PC-9 (cell line): Measurements from ENCODE around the gene TSPAN3. TPM values are rescaled to one million over a fixed set of nuclear protein-coding genes. Genes with fewer than 3 reads are reported as not detected.

Experiments
- BruUV-seq: library from RNA; stranded (reverse); fragments of 400-500 nt; replicated peaks from 2 replicates; lab custom pipeline; 2021; lab: Mats Ljungman, UMichigan
- CTCF ChIA-PET: fragments of 300-600 bp; sonication (Branson Sonifier 250); formaldehyde crosslinking; loops from one replicate; lab custom pipeline; 2022; ENCODE audit warnings: antibody characterized with exemption; lab: Charles Lee
- POLR2A ChIA-PET: fragments of 300-600 bp; sonication (Branson Sonifier 250); formaldehyde crosslinking; loops from one replicate; lab custom pipeline; 2022; ENCODE audit warnings: antibody characterized with exemption; ENCODE audit not compliant: unreplicated experiment; lab: Charles Lee
- DNase-seq, 2 experiments: peaks; one replicate each; pipeline versions ENCODE4 v3.0.0 to v3.0.0-alpha.2; 2015 to 2022; ENCODE audit warnings: mixed read lengths in 1 of 2
- H2AFZ ChIP-seq: fragments of 200-600 bp; sonication (generic); 2 replicates; pipeline ENCODE4 v1.8.1; 2017; ENCODE audit warnings: antibody characterized with exemption
- H3F3A ChIP-seq: fragments of 200-600 bp; sonication (generic); 2 replicates; pipeline ENCODE4 v1.8.1; 2017; ENCODE audit warnings: antibody characterized with exemption, mild to moderate bottlenecking, low read depth; ENCODE audit not compliant: insufficient read depth
- H3K27ac ChIP-seq: fragments of 200-600 bp; sonication (generic); 2 replicates; pipeline ENCODE4 v1.6.1; 2016; ENCODE audit warnings: mixed run types
- H3K27me3 ChIP-seq: fragments of 200-600 bp; sonication (generic); 2 replicates; pipeline ENCODE4 v1.6.1; 2016; ENCODE audit warnings: low read depth, mixed run types; ENCODE audit not compliant: insufficient read depth
- H3K36me3 ChIP-seq: fragments of 200-600 bp; sonication (generic); 2 replicates; pipeline ENCODE4 v1.6.1; 2016; ENCODE audit warnings: low read depth, mixed run types
- H3K4me1 ChIP-seq: fragments of 200-600 bp; sonication (generic); replicated peaks from 2 replicates; pipeline ENCODE4 v1.6.1; 2016; ENCODE audit warnings: mixed run types; ENCODE audit not compliant: insufficient read depth
- H3K4me2 ChIP-seq: fragments of 200-600 bp; sonication (generic); 2 replicates; pipeline ENCODE4 v1.6.1; 2017; ENCODE audit warnings: mixed run types
- H3K4me3 ChIP-seq: fragments of 200-600 bp; sonication (generic); 2 replicates; pipeline ENCODE4 v1.6.1; 2016; ENCODE audit warnings: mixed run types
- H3K79me2 ChIP-seq: fragments of 200-600 bp; sonication (generic); 2 replicates; pipeline ENCODE4 v1.6.1; 2017; ENCODE audit warnings: low read depth, mixed run types
- H3K9me2 ChIP-seq: fragments of 200-600 bp; sonication (generic); 2 replicates; pipeline ENCODE4 v1.8.1; 2017; ENCODE audit warnings: mild to moderate bottlenecking; ENCODE audit not compliant: insufficient read depth
- H3K9me3 ChIP-seq: fragments of 200-600 bp; sonication (generic); 2 replicates; pipeline ENCODE4 v1.8.1; 2016; ENCODE audit warnings: low read depth; ENCODE audit not compliant: insufficient read depth
- H4K20me1 ChIP-seq: fragments of 200-600 bp; sonication (generic); 2 replicates; pipeline ENCODE4 v1.8.1; 2017; ENCODE audit not compliant: insufficient read depth
- EZH2 ChIP-seq: fragments of 200-600 bp; sonication (generic); IDR thresholded peaks from 2 replicates; pipeline ENCODE4 v1.8.0; 2017; ENCODE audit warnings: antibody characterized with exemption, low read depth
- intact Hi-C: fragments of 100-400 bp; cut with micrococcal nuclease; formaldehyde crosslinking; loops from one replicate; pipeline ENCODE4 v1.10.0; 2022; ENCODE audit not compliant: unreplicated experiment
- total RNA-seq: library from RNA; stranded (reverse); gene quantifications from 2 replicates; pipeline ENCODE4 v1.2.3, GENCODE V29; 2021
- TF ChIP-seq, protein P1 (sequence below): fragments of 200-600 bp; sonication (generic); conservative IDR thresholded peaks from 2 replicates; pipeline ENCODE4 v1.6.1; 2017; ENCODE audit warnings: mixed run types, antibody characterized with exemption, mild to moderate bottlenecking, moderate library complexity

The TSPAN3 gene
- total RNA-seq, 1 experiment from 2014 or later, result 151 TPM

DNA sequence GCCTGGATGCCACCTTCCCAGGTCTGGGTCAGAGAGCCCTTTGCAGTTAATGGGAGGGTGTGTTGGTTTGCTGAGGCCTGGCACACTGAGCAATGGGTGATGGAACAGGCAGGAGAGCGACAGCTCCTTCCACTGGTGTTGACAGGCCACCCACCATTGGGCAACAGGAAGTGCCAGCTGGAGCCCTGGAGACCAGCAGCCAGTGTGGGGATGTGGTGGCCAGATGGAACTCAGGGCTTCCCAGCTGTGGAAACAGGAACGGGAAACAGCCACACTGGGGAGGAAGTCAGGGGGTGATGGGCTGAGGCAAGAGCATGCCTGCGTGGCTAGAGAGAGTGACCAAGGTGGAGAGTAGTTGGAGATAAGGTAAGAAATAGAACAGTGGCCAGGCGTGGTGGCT, 66.7 kb downstream of the TSPAN3 start:
- no peaks in the 10 kb centered on the region for H3K9me3 ChIP-seq
- no peaks in the 10 kb centered on the region for H3F3A ChIP-seq
- no peaks in the 10 kb centered on the region for H3K9me2 ChIP-seq
- H3K36me3 ChIP-seq, result no peaks in the 10 kb centered on the region
- TF ChIP-seq, protein P1, sequence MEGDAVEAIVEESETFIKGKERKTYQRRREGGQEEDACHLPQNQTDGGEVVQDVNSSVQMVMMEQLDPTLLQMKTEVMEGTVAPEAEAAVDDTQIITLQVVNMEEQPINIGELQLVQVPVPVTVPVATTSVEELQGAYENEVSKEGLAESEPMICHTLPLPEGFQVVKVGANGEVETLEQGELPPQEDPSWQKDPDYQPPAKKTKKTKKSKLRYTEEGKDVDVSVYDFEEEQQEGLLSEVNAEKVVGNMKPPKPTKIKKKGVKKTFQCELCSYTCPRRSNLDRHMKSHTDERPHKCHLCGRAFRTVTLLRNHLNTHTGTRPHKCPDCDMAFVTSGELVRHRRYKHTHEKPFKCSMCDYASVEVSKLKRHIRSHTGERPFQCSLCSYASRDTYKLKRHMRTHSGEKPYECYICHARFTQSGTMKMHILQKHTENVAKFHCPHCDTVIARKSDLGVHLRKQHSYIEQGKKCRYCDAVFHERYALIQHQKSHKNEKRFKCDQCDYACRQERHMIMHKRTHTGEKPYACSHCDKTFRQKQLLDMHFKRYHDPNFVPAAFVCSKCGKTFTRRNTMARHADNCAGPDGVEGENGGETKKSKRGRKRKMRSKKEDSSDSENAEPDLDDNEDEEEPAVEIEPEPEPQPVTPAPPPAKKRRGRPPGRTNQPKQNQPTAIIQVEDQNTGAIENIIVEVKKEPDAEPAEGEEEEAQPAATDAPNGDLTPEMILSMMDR, result no peak
- TF ChIP-seq EZH2, result no peak
- no peaks in the 10 kb centered on the region for H4K20me1 ChIP-seq
- intact Hi-C loops, result no loop called here
- no peak overlapping the region for H3K4me3 ChIP-seq
- no peak overlapping the region for H2AFZ ChIP-seq
- BruUV-seq, result no TSS peak
- DNase-seq, result no peak
- no peaks in the 10 kb centered on the region for H3K4me1 ChIP-seq
- no peak overlapping the region for H3K27ac ChIP-seq
- H3K79me2 ChIP-seq, result no peaks in the 10 kb centered on the region
- peaks cover 4% of the 10 kb centered on the region; the same call in 1 of the 2 replicates for H3K27me3 ChIP-seq
- H3K4me2 ChIP-seq, result no peak overlapping the region
- CTCF ChIA-PET, result interaction anchor here (0.7 kb wide), 1 partner anchor 161 kb away, joined by 5 read pairs; no protein-coding TSS in a partner anchor
- POLR2A ChIA-PET, result no interaction called here

DNA sequence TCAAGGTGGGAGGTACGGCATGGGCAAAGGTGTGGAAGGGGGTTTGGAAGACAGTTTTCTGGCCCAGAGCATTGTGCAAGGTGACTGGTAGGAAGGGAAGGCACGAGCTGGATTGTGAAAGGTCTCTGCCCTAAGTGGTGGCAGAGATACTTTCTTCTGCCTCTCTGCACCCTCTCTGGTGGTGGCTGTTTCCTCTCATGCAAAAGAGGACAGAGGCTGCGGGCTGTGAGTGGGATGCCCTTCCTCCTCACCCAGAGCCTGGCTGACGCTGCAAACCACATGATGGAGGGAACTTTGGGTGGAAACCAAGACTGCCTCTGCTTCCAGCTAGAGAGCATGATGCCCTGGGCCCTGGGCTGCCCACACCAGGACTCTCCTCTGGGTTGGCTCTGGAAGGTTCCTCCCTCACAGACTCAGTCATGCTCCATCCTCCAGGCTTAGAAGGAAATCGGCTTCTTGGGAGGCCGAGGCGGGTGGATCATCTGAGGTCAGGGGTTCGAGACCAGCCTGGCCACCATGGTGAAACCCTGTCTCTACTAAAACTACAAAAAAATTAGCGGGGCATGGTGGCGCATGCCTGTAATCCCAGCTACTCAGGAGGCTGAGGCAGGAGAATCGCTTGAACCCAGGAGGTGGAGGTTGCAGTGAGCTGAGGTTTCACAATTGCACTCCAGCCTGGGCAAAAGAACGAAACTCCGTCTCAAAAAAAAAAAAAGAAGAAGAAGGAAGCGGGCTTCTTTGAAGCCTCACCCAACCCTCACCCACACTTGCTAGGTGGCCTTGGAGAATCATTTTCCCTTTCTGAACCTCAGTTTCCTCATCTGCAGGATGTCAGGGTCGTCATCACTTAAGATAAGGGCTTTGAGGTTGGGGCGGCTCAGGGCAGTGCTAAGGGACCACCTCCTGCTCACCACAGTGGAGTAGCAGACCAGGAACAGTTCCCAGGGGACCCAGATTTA, 67.7 kb downstream of the TSPAN3 start:
- Histone ChIP-seq H3K4me2 (no peak overlapping the region), H3K9me3 (no peaks in the 10 kb centered on the region), H3K36me3 (no peaks in the 10 kb centered on the region), H3K9me2 (no peaks in the 10 kb centered on the region), H3K4me3 (no peak overlapping the region), H3K4me1 (no peaks in the 10 kb centered on the region), H3F3A (no peaks in the 10 kb centered on the region), H4K20me1 (no peaks in the 10 kb centered on the region), H3K27ac (no peak overlapping the region), H2AFZ (no peak overlapping the region), H3K27me3 (peaks cover 4% of the 10 kb centered on the region; the same call in 1 of the 2 replicates), H3K79me2 (no peaks in the 10 kb centered on the region)
- intact Hi-C loops, result no loop called here
- no peak for DNase-seq
- TF ChIP-seq, protein P1, result no peak
- TF ChIP-seq EZH2, result no peak
- POLR2A ChIA-PET, result no interaction called here
- CTCF ChIA-PET, result no interaction called here
- no TSS peak for BruUV-seq

DNA sequence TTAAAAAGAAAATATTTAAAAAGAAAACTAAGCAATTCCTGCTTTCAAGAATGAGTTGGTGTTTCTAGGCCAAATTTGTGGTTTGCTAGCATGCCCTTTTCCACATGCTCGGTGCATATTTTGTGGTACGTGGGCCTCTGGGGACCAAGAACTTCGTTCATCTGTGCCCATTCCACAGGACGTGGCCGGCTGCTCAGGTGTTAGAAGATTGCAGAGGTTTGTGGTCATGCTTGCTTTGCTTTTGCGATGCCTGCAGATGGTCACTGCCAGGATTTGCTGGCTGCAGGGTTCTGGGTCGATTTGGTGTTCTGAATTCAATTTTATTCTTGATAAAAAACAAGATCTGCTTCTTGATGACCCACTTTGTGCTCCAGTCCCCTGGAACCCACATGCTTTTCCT, 68.5 kb downstream of the TSPAN3 start:
- Histone ChIP-seq H4K20me1 (no peaks in the 10 kb centered on the region), H3K27ac (no peak overlapping the region), H3K9me3 (no peaks in the 10 kb centered on the region), H3F3A (no peaks in the 10 kb centered on the region), H3K4me2 (no peak overlapping the region), H3K4me1 (no peaks in the 10 kb centered on the region), H3K9me2 (no peaks in the 10 kb centered on the region), H3K4me3 (no peak overlapping the region), H3K36me3 (no peaks in the 10 kb centered on the region), H3K79me2 (no peaks in the 10 kb centered on the region), H2AFZ (no peak overlapping the region), H3K27me3 (peaks cover 4% of the 10 kb centered on the region; the same call in 1 of the 2 replicates)
- no peak for DNase-seq
- ChIA-PET CTCF (no interaction called here), POLR2A (no interaction called here)
- intact Hi-C loops, result no loop called here
- BruUV-seq, result no TSS peak
- TF ChIP-seq EZH2, result no peak
- TF ChIP-seq, protein P1, result no peak
